T-helper 2 cell (primary cell): ENCODE data around the gene OSBPL10.
"Not testable (repeated sequence)": the region's sequence is repeated elsewhere in the genome, so short reads cannot be mapped to it uniquely, and the experiment has no call there.

Experiments used
- DNase-seq, 5 experiments: peaks; one replicate each; pipeline versions ENCODE4 v3.0.0 to v3.0.0-alpha.2; 2012 to 2022
- total RNA-seq, 2 donors: gene quantifications; one replicate each; lab custom pipeline; 2026; lab: John Stamatoyannopoulos, UW

Gene OSBPL10
- total RNA-seq, result 0 to 0.67 reads per million in 2 donors

GRCh38 chr3:31981206-31982181, at the start of gene OSBPL10, which contains the start of gene ZNF860:
Gene OSBPL10 (minus strand): TSS chr3:31981262. CDS start chr3:31981179, 83 bp downstream.
Gene ZNF860 (plus strand): TSS chr3:31981750. CDS start chr3:31989080, 7,330 bp downstream.
- DNase-seq, result peak in 1 of 5 experiments; percentile 70

- DNase-seq, result no peak
These were observed 45.5 kb upstream of the OSBPL10 start for GRCh38 chr3:32026593-32026992.

- DNase-seq, result no peak
These were observed 41.9 kb upstream of the OSBPL10 start for GRCh38 chr3:32022947-32023346.

GRCh38 chr3:32021748-32022147, 40.7 kb upstream of the OSBPL10 start:
- no peak for DNase-seq

- DNase-seq, result no peak
These were observed 40.1 kb upstream of the OSBPL10 start for GRCh38 chr3:32021155-32021554.

GRCh38 chr3:32018757-32019564, 37.9 kb upstream of the OSBPL10 start:
- DNase-seq, result peak in 2 of 5 experiments; percentile 10 to 27

GRCh38 chr3:32017286-32017685, 36.2 kb upstream of the OSBPL10 start:
- no peak for DNase-seq

GRCh38 chr3:32015638-32016037, 34.6 kb upstream of the OSBPL10 start:
- DNase-seq, result not testable (repeated sequence)

- DNase-seq, result not testable (repeated sequence)
These were observed 29.6 kb upstream of the OSBPL10 start for GRCh38 chr3:32010699-32011098.

GRCh38 chr3:32009957-32010356, 28.9 kb upstream of the OSBPL10 start:
- no peak for DNase-seq

- no peak for DNase-seq
These were observed 28.0 kb upstream of the OSBPL10 start for GRCh38 chr3:32009101-32009500.

GRCh38 chr3:32004113-32004765, 23.2 kb upstream of the OSBPL10 start:
- no peak for DNase-seq

GRCh38 chr3:32003380-32003779, 22.3 kb upstream of the OSBPL10 start:
- DNase-seq, result no peak

- DNase-seq, result peak in 1 of 5 experiments; percentile 18
These were observed 21.7 kb upstream of the OSBPL10 start for GRCh38 chr3:32002561-32003368.

GRCh38 chr3:32000877-32001276, 19.8 kb upstream of the OSBPL10 start:
- no peak for DNase-seq

- DNase-seq, result peak in 1 of 5 experiments; percentile 75
These were observed 18.9 kb upstream of the OSBPL10 start for GRCh38 chr3:31999907-32000439.

- DNase-seq, result no peak
These were observed 16.4 kb upstream of the OSBPL10 start for GRCh38 chr3:31997500-31997899.

GRCh38 chr3:31996195-31996594, 15.1 kb upstream of the OSBPL10 start:
- peak in 1 of 5 experiments; percentile 83 for DNase-seq

GRCh38 chr3:31995026-31995425, 14.0 kb upstream of the OSBPL10 start:
- peak in 1 of 5 experiments; percentile 51 for DNase-seq

- no peak for DNase-seq
These were observed 12.8 kb upstream of the OSBPL10 start for GRCh38 chr3:31993843-31994242.

GRCh38 chr3:31992995-31993394, 11.9 kb upstream of the OSBPL10 start:
- DNase-seq, result not testable (repeated sequence)
